DLD1 (cell line): ENCODE data around the gene CTBP2.
"Not testable (repeated sequence)": the region's sequence is repeated elsewhere in the genome, so short reads cannot be mapped to it uniquely, and the experiment has no call there.

Experiments used
- in situ Hi-C: cut with HindIII; loops from 2 replicates; pipeline ENCODE4 v1.10.0; 2017; ENCODE audit warnings: low sequenced_read_pairs

Gene CTBP2

DNA sequence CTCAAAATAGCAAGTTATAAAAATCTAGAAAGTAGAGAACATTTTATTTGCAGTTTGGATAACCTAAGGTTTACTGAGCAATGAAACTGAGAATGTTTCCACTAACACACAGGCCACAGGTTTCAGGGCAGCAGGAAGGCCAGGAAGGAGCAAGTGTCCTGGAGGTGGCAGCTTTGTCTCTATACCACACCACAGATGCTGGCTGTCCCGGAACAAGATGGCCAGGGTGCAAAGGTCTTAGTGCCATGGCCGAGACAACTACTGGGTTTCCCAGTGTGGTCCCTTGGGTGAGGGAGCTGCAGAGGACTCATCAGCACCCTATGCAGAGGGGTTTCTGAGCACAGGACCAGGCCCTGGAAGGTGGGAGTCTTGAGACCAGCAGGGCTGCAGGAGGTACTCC lies 92.0 kb downstream of the CTBP2 start:
- in situ Hi-C loops = no loop called here

DNA sequence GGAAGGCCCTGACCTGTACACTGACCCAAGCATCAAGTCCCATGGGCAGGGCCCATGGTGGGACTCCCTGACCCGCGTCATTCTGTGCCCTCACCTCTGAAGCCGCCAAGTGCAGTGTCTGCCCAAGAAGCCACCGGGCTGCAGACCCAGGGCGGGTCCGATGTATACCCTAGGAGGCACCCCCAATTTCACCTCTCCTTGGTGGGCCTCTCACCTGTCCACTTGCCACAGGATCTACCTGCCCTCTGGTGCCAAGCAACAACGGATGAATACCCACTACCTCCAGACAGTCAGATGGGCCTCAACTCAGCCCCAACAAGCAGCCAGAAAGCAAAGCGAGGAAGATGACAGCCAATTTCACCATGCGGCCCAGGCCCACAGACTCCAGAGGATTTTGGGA lies 92.6 kb downstream of the CTBP2 start:
- in situ Hi-C loops = no loop called here

DNA sequence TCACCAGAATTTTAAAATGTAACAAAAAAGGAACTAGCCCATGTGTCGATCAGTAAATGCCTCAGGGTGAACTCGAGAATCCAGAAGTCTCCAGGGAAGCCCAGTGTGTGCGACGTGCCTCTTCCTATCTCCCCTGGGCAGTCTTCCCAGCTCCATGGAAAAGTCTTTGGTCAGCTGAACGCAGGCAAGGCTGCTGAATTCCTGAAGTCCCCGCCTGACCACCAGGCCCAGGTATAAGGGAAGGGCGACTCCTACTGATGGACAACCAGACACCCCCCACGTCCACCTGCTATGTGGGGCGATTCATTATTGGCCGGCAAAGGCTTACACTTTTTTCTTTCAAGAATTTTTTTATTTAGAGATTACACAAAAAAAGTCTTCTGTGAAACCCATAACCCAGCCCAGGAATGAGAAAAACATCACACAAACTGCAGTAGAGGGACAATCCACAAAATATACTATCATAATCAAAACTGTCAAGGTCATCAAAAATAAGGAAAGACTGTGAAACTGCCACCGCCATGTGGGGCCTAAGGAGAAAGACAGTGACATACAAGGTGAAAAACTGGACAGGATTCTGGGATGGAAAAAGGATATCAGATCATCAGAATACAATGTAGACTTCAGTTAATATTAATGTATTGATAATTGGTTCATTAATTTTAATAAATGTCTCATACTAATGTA lies 93.5 kb downstream of the CTBP2 start:
- in situ Hi-C loops = no loop called here

DNA sequence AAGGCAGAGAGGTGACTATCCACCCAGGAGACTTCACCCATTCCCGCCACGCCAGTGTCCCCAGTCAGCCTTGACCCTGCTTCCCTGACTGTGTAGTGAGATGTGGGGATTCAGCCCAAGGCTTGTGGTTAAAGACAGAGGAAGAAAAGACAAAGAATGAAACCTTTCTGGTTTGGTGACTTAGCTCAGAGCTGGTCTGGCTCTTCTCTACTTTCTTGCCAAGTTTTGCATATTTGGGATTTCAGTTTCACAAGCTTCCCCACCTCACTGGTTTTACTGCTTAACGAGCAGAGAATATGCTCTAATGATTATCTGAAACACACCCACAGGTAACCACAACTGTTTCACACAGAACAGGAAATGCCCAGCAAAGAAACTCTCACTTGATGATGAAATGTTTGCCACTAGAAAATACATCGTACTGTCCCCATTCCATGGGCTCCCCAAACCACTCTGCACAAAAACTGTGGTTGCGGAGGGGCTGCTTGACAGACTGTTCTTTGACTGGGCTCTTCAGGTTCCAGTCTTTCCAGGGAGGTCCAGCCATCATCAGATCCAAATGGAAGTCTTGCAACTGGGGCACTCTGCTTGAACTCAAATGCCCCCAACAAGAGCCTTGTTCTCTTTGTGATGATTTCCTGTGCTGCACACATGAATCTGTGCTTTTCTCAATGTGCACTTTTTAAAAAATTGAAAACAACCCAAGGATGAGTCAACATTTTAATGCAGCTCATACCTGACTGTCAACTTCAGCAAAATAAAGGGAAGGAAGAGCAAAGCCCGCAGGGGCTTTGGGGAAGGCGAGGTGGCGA lies 95.5 kb downstream of the CTBP2 start:
- in situ Hi-C loops = no loop called here

GRCh38 chr10:125063256-125063925 lies 97.0 kb downstream of the CTBP2 start:
- in situ Hi-C loops = no loop called here

DNA sequence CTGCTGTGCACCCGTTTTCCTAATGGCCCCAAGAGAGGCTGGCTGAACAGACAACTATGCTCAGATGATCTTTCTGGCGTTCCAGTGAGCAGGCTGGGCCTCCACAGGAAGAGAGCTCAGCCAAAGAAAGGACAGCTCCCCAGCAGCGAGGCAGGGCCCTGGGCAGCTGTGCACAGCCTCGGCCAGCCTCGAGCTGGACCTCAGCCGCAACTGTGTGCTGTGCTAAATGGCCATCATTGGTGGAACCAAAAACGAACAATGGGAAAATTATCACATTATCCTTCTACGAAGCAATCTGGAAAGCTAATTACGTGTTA lies 97.5 kb downstream of the CTBP2 start:
- in situ Hi-C loops = no loop called here

DNA sequence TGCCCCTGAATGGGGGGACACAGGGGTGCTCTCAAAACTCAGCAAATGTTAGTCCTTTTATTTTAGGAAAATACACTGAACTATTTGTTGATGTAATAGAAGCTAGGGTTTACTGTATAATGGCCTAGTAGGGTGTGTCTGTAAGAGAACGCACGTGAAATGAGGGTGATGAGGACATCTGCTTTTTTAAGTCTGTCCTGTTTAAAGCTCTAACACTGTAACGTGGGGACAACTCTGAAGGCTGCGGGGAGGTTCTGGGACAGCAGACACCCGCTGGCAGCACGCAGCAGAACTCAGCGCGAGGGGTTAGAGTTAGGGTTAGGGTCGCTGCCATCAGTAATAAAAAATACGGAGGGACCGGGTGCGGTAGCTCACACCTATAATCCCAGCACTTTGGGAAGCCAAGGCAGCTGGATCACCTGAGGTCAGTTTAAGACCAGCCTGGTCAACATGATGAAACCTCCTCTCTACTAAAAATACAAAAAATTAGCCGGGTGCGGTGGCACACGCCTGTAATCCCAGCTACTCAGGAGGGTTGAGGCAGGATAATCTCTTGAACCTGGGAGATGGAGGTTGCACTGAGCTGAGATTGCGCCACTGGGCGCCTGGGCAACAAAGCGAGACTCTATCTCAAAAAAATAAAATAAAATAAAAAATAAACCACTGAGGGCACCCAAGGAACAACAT lies 98.0 kb downstream of the CTBP2 start:
- in situ Hi-C loops = no loop called here

- in situ Hi-C loops = no loop called here
Measured at GRCh38 chr10:125061557-125062226, 98.7 kb downstream of the CTBP2 start.

- in situ Hi-C loops = no loop called here
Measured at GRCh38 chr10:125060826-125061556, 99.4 kb downstream of the CTBP2 start.

DNA sequence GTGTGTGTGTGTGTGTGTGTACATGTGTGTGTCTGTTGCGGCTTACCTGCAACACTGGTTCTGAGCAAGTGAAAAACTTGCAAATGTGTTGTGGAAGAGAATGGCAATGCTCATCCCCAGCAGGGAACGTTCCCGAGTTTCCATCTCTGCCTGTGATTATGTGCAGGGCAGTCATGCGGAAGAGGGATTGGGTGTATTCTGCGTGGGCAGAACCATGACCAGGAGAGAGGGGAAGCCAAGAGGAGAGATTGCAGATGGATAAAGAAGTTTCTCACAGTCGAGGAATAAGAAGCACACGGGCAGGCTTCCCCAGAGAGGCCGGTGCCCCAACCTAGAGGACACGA lies 99.9 kb downstream of the CTBP2 start:
- in situ Hi-C loops = no loop called here

GRCh38 chr10:125060026-125060425 lies 100.3 kb downstream of the CTBP2 start:
- in situ Hi-C loops = no loop called here

GRCh38 chr10:125059348-125059747 lies 101.0 kb downstream of the CTBP2 start:
- in situ Hi-C loops = not testable (repeated sequence)

GRCh38 chr10:125057158-125058001 lies 103.0 kb downstream of the CTBP2 start:
- in situ Hi-C loops = no loop called here

- in situ Hi-C loops = no loop called here
Measured at GRCh38 chr10:125056161-125057132, 103.9 kb downstream of the CTBP2 start.

DNA sequence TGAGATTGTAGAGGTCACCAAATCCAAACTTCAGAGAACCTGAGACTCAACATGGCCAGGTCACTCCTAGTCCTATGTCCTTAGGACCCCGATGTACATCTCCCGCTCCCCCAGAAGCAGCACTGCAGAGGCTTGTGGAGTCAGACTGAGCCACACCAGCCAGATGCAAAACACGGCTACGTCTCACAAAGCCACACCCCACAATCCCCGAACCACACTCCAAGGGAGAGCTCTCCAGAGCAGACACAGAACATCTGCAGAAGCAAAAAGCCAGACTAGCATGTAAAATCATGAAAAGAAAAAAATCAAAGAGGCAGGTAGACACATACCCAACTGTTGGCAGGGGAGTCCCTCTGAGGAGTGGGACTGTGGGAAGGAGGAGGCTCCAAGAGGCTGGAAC lies 104.9 kb downstream of the CTBP2 start:
- in situ Hi-C loops = no loop called here

DNA sequence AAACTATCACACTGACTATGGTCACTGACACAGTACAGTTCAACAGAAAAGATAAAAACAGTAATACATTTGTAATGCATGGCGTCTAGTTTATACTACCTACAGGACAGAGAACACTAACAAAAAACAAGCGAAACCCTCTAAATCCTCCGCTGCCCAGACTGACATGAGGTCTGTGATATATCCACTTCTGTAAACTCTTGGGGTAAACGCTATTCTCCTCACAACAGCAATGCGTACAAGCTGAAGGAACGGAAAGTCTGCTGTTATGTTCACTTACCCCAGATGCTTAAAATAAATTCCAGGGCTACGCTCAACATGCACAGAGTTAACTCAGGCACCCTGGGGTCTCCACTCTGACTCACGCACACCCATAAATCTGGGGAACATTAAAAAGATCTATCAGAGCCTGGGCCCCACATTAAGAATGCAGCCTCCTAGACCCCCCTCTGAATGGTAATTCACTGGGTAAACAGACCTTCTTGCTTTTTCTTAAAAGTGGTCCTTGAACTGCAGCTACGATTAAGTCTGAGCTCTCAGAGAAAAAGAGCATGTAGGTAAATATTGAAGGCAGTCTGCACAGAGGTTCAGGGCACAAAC lies 105.6 kb downstream of the CTBP2 start:
- in situ Hi-C loops = no loop called here

GRCh38 chr10:125054216-125054615 lies 106.1 kb downstream of the CTBP2 start:
- in situ Hi-C loops = no loop called here

DNA sequence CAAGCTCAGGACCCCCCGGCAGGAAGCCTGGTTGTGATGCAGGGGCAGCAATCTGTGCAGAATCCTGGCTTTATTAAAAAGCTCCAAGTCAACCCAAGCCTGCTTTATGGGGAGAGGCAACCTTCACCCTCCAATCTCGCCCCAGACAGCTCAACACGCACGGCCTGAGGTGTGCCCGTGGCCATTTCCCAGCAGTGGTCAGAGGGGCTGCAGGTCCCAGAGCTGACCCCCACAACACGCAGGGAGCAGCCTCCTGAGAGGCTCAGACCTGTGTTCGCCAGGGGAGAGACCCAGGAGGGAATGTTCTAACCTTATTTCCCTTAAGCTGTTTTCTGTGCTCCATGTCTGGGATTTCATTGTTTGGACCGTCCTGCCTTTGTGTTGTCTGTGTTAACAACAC lies 108.2 kb downstream of the CTBP2 start:
- in situ Hi-C loops = no loop called here
